HepG2 (cell line): ENCODE measurements around the gene PDE4C. TPM values are rescaled to one million over a fixed set of nuclear protein-coding genes. Genes with fewer than 3 reads are reported as not detected.

Experiments used
- AKAP8 ChIP-seq: sonication (generic); formaldehyde crosslinking; IDR thresholded peaks from 2 replicates; pipeline ENCODE4 v1.5.1; 2020; ENCODE audit warnings: mild to moderate bottlenecking, missing genetic modification reagents
- BRD4 ChIP-seq: sonication (generic); formaldehyde crosslinking; IDR thresholded peaks from 2 replicates; pipeline ENCODE4 v1.4.0; 2020; ENCODE audit warnings: missing genetic modification reagents
- DR1 ChIP-seq: sonication (generic); formaldehyde crosslinking; IDR thresholded peaks from 2 replicates; pipeline ENCODE4 v1.8.0; 2021; ENCODE audit warnings: mild to moderate bottlenecking, missing genetic modification reagents, inconsistent platforms
- GABPB1 ChIP-seq: IDR thresholded peaks from 2 replicates; pipeline ENCODE4 v1.6.1; 2016; ENCODE audit warnings: mild to moderate bottlenecking, missing genetic modification reagents, moderate library complexity, missing compliant biosample characterization
- HNF4G ChIP-seq, 2 experiments: sonication (generic) in 1 of 2; formaldehyde crosslinking in 1 of 2; IDR thresholded peaks; 2 replicates each; pipeline versions ENCODE4 v1.4.0 to v1.6.1; 2011 to 2020; ENCODE audit warnings: borderline replicate concordance in 2 of 2, low read depth in 2 of 2, mild to moderate bottlenecking in 2 of 2, low read length in 1 of 2, missing genetic modification reagents in 1 of 2, moderate library complexity in 1 of 2
- KDM2A ChIP-seq: sonication (generic); formaldehyde crosslinking; IDR thresholded peaks from 2 replicates; pipeline ENCODE4 v1.4.0; 2020; ENCODE audit warnings: low read depth, missing genetic modification reagents, borderline replicate concordance
- MEIS2 ChIP-seq: sonication (generic); formaldehyde crosslinking; IDR thresholded peaks from 2 replicates; pipeline ENCODE4 v1.9.0; 2021; ENCODE audit warnings: mild to moderate bottlenecking, missing genetic modification reagents
- PATZ1 ChIP-seq: sonication (generic); formaldehyde crosslinking; IDR thresholded peaks from 2 replicates; pipeline ENCODE4 v1.4.0; 2020; ENCODE audit warnings: missing genetic modification reagents
- PHF21A ChIP-seq: sonication (generic); formaldehyde crosslinking; IDR thresholded peaks from 2 replicates; pipeline ENCODE4 v1.5.0; 2020; ENCODE audit warnings: mild to moderate bottlenecking, missing genetic modification reagents
- PITX1 ChIP-seq: sonication (generic); formaldehyde crosslinking; IDR thresholded peaks from 2 replicates; pipeline ENCODE4 v1.5.1; 2020; ENCODE audit warnings: mild to moderate bottlenecking, missing genetic modification reagents
- RXRB ChIP-seq: IDR thresholded peaks from 2 replicates; pipeline ENCODE4 v1.6.1; 2016; ENCODE audit warnings: borderline replicate concordance, missing genetic modification reagents, missing compliant biosample characterization
- SPEN ChIP-seq: sonication (generic); formaldehyde crosslinking; IDR thresholded peaks from 2 replicates; pipeline ENCODE4 v1.5.1; 2020; ENCODE audit warnings: low read depth, mild to moderate bottlenecking, missing genetic modification reagents
- UBTF ChIP-seq: sonication (generic); formaldehyde crosslinking; IDR thresholded peaks from 2 replicates; pipeline ENCODE4 v1.4.0; 2020; ENCODE audit warnings: mild to moderate bottlenecking, missing genetic modification reagents
- ZNF607 ChIP-seq: sonication (generic); formaldehyde crosslinking; IDR thresholded peaks from 2 replicates; pipeline ENCODE4 v1.5.1; 2020; ENCODE audit warnings: missing genetic modification reagents, mild to moderate bottlenecking, borderline replicate concordance
- ZNF713 ChIP-seq: sonication (generic); formaldehyde crosslinking; IDR thresholded peaks from 2 replicates; pipeline ENCODE4 v1.4.0; 2020; ENCODE audit warnings: mild to moderate bottlenecking, missing genetic modification reagents
- ZSCAN25 ChIP-seq: sonication (generic); formaldehyde crosslinking; IDR thresholded peaks from 2 replicates; pipeline ENCODE4 v1.8.0; 2022; ENCODE audit warnings: mild to moderate bottlenecking, missing genetic modification reagents
- polyA plus RNA-seq, 8 experiments: library from polyadenylated mRNA; depleted of rRNA in 3 of 8; stranded (reverse) in 7 of 8; unstranded in 1 of 8; fragments of >200 nt; fragmentation: Illumina TruSeq in 4 of 8; extraction: Trizol in 4 of 8; gene quantifications; 2 replicates each; pipeline versions ENCODE4 v1.2.1 to v1.2.3, GENCODE V29; 2011 to 2016; ENCODE audit warnings: low read depth in 4 of 8, missing spikeins in 1 of 8, mixed read lengths in 1 of 8; ENCODE audit not compliant: insufficient read depth in 1 of 8
- total RNA-seq, 5 experiments: library from RNA; depleted of rRNA; stranded (reverse); fragments of >200 nt; fragmentation: Illumina TruSeq; extraction: Trizol; gene quantifications; 2 replicates each; pipeline ENCODE4 v1.2.3, GENCODE V29; 2016; ENCODE audit warnings: low read depth in 1 of 5
- TF ChIP-seq, protein P1 (sequence below): sonication (generic); IDR thresholded peaks from 2 replicates; pipeline ENCODE4 v1.6.1; 2016; ENCODE audit warnings: low read depth, borderline replicate concordance
- TF ChIP-seq, protein P2 (sequence below): sonication (generic); formaldehyde crosslinking; IDR thresholded peaks from 2 replicates; pipeline ENCODE4 v1.5.1; 2020; ENCODE audit warnings: mild to moderate bottlenecking, missing genetic modification reagents, moderate library complexity

PDE4C gene
- total and polyA plus RNA-seq, 2 of the 13 experiments (the other 11 are each of a cell fraction or from before 2014, with no cell fraction given) = 1.4 to 14.0 TPM

- TF ChIP-seq ZNF607 (0 out of 2 replicates have a peak, but pooled peaks have one; percentile 15), DR1 (CRISPR knock-in tag) (no peak), ZNF713 (peak; percentile 54; the same call in 1 of the 2 replicates), PATZ1 (peak; percentile 55), PHF21A (CRISPR knock-in tag) (peak; percentile 29; the same call in 1 of the 2 replicates), AKAP8 (CRISPR knock-in tag) (0 out of 2 replicates have a peak, but pooled peaks have one; percentile 53), RXRB (CRISPR knock-in tag) (peak; percentile 47; the same call in 1 of the 2 replicates), UBTF (peak; percentile 48; the same call in 1 of the 2 replicates), KDM2A (CRISPR knock-in tag) (peak; percentile 31; the same call in 1 of the 2 replicates), MEIS2 (CRISPR knock-in tag) (peak; percentile 35; the same call in 1 of the 2 replicates), BRD4 (0 out of 2 replicates have a peak, but pooled peaks have one; percentile 22), PITX1 (CRISPR knock-in tag) (no peak), ZSCAN25 (CRISPR knock-in tag) (peak; percentile 82), GABPB1 (CRISPR knock-in tag) (peak; percentile 43; the same call in 1 of the 2 replicates), HNF4G (IDR thresholded peaks at IDR 0.05; ENCODE audit: borderline replicate concordance, low read depth, low read length) (no peak), HNF4G (CRISPR knock-in tag; IDR thresholded peaks at IDR 0.05; ENCODE audit: borderline replicate concordance, low read depth) (0 out of 2 replicates have a peak, but pooled peaks have one; percentile 18), SPEN (CRISPR knock-in tag) (peak; percentile 39; the same call in 1 of the 2 replicates)
- TF ChIP-seq, protein P1, sequence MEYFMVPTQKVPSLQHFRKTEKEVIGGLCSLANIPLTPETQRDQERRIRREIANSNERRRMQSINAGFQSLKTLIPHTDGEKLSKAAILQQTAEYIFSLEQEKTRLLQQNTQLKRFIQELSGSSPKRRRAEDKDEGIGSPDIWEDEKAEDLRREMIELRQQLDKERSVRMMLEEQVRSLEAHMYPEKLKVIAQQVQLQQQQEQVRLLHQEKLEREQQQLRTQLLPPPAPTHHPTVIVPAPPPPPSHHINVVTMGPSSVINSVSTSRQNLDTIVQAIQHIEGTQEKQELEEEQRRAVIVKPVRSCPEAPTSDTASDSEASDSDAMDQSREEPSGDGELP = peak; percentile 60
- TF ChIP-seq, protein P2, sequence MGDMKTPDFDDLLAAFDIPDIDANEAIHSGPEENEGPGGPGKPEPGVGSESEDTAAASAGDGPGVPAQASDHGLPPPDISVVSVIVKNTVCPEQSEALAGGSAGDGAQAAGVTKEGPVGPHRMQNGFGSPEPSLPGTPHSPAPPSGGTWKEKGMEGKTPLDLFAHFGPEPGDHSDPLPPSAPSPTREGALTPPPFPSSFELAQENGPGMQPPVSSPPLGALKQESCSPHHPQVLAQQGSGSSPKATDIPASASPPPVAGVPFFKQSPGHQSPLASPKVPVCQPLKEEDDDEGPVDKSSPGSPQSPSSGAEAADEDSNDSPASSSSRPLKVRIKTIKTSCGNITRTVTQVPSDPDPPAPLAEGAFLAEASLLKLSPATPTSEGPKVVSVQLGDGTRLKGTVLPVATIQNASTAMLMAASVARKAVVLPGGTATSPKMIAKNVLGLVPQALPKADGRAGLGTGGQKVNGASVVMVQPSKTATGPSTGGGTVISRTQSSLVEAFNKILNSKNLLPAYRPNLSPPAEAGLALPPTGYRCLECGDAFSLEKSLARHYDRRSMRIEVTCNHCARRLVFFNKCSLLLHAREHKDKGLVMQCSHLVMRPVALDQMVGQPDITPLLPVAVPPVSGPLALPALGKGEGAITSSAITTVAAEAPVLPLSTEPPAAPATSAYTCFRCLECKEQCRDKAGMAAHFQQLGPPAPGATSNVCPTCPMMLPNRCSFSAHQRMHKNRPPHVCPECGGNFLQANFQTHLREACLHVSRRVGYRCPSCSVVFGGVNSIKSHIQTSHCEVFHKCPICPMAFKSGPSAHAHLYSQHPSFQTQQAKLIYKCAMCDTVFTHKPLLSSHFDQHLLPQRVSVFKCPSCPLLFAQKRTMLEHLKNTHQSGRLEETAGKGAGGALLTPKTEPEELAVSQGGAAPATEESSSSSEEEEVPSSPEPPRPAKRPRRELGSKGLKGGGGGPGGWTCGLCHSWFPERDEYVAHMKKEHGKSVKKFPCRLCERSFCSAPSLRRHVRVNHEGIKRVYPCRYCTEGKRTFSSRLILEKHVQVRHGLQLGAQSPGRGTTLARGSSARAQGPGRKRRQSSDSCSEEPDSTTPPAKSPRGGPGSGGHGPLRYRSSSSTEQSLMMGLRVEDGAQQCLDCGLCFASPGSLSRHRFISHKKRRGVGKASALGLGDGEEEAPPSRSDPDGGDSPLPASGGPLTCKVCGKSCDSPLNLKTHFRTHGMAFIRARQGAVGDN (CRISPR knock-in tag) = peak; percentile 69
Observed at GRCh38 chr19:18225702-18226468, at the start of gene PDE4C (continued).
